Lung microvascular endothelial cell (primary cell): ENCODE measurements around the gene MBP. TPM values are rescaled to one million over a fixed set of nuclear protein-coding genes. Genes with fewer than 3 reads are reported as not detected.

ENCODE experiments used
- DNase-seq, 2 donors: peaks; one replicate each; pipeline versions ENCODE4 v3.0.0 to v3.0.0-alpha.2; 2010; ENCODE audit warnings: low read depth in 2 of 2
- total RNA-seq: library from RNA; depleted of rRNA; stranded (reverse); fragments of >200 nt; gene quantifications from 2 replicates; pipeline ENCODE4 v1.2.1, GENCODE V29; 2014

MBP gene
- total RNA-seq, 1 donor from 2014 or later: 6.9 TPM

GRCh38 chr18:77101410-77102258, 30.9 kb downstream of the MBP start:
- DNase-seq: peak; percentile 64 to 96

- peak in 1 of 2 donors; percentile 12 for DNase-seq
Observed at GRCh38 chr18:77100751-77101355, 31.7 kb downstream of the MBP start.

GRCh38 chr18:77099485-77100370, 32.9 kb downstream of the MBP start:
- no peak for DNase-seq

- DNase-seq: no peak
Observed at GRCh38 chr18:77098538-77099174, 33.9 kb downstream of the MBP start.

- DNase-seq: no peak
Observed at GRCh38 chr18:77098029-77098428, 34.6 kb downstream of the MBP start.

GRCh38 chr18:77096936-77097886, 35.4 kb downstream of the MBP start:
- DNase-seq: no peak

GRCh38 chr18:77095391-77096371, 36.9 kb downstream of the MBP start:
- DNase-seq: peak in 1 of 2 donors; percentile 27

GRCh38 chr18:77093586-77093985, 39.0 kb downstream of the MBP start:
- no peak for DNase-seq

GRCh38 chr18:77093067-77093430, 39.5 kb downstream of the MBP start:
- DNase-seq: no peak

GRCh38 chr18:77092104-77093066, 40.2 kb downstream of the MBP start:
- DNase-seq: no peak

GRCh38 chr18:77091366-77091765, 41.2 kb downstream of the MBP start:
- DNase-seq: no peak

- DNase-seq: no peak
Observed at GRCh38 chr18:77090546-77091174, 41.9 kb downstream of the MBP start.

GRCh38 chr18:77089723-77090285, 42.8 kb downstream of the MBP start:
- no peak for DNase-seq

GRCh38 chr18:77088963-77089722, 43.4 kb downstream of the MBP start:
- DNase-seq: no peak

GRCh38 chr18:77087393-77088141, 45.0 kb downstream of the MBP start:
- DNase-seq: peak; percentile 36 to 60
